Stimulated activated CD4-positive, alpha-beta T cell treated with anti-CD3 and anti-CD28 coated beads, TNF-alpha, amount 100 ng/mL, for 48 hours (primary cell): Measurements from ENCODE around the gene TOGARAM2.

Experiments used
- DNase-seq, 3 donors: peaks; one replicate each; pipeline ENCODE4 v3.0.0-alpha.2; 2020; ENCODE audit warnings: low read depth in 3 of 3

The TOGARAM2 gene

GRCh38 chr2:28981016-28981441 is at the start of gene TOGARAM2:
Gene TOGARAM2, plus strand, starts transcription at chr2:28981298. Its CDS starts 13,537 bp downstream, at chr2:28994835.
- DNase-seq = no peak

GRCh38 chr2:28934769-28935168 is 46.3 kb upstream of the TOGARAM2 start:
- DNase-seq = no peak

GRCh38 chr2:28941008-28941407 is 40.1 kb upstream of the TOGARAM2 start:
- no peak for DNase-seq

GRCh38 chr2:28944535-28945248 is 36.4 kb upstream of the TOGARAM2 start:
- no peak for DNase-seq

- DNase-seq = no peak
These were observed 32.9 kb upstream of the TOGARAM2 start for GRCh38 chr2:28948160-28948559.

- DNase-seq = no peak
These were observed 31.9 kb upstream of the TOGARAM2 start for GRCh38 chr2:28949190-28949589.

GRCh38 chr2:28949617-28950305 is 31.3 kb upstream of the TOGARAM2 start:
- no peak for DNase-seq

GRCh38 chr2:28950941-28951630 is 30.0 kb upstream of the TOGARAM2 start:
- no peak for DNase-seq

GRCh38 chr2:28951910-28952835 is 28.9 kb upstream of the TOGARAM2 start:
- no peak for DNase-seq

- DNase-seq = no peak
These were observed 28.3 kb upstream of the TOGARAM2 start for GRCh38 chr2:28952836-28953211.

GRCh38 chr2:28955467-28955866 is 25.6 kb upstream of the TOGARAM2 start:
- DNase-seq = no peak

- peak; percentile 8 to 15 (median 13) for DNase-seq
These were observed 24.7 kb upstream of the TOGARAM2 start for GRCh38 chr2:28956415-28956826.

- no peak for DNase-seq
These were observed 24.2 kb upstream of the TOGARAM2 start for GRCh38 chr2:28956890-28957289.

GRCh38 chr2:28958689-28959088 is 22.4 kb upstream of the TOGARAM2 start:
- peak in 1 of 3 donors; percentile 7 for DNase-seq

- DNase-seq = no peak
These were observed 20.7 kb upstream of the TOGARAM2 start for GRCh38 chr2:28960401-28960800.

- no peak for DNase-seq
These were observed 18.6 kb upstream of the TOGARAM2 start for GRCh38 chr2:28962505-28962904.

- no peak for DNase-seq
These were observed 10.5 kb upstream of the TOGARAM2 start for GRCh38 chr2:28970464-28971160.

GRCh38 chr2:28972778-28973335 is 8.2 kb upstream of the TOGARAM2 start:
- no peak for DNase-seq

- no peak for DNase-seq
These were observed 6.8 kb upstream of the TOGARAM2 start for GRCh38 chr2:28974252-28974651.

- no peak for DNase-seq
These were observed 5.4 kb upstream of the TOGARAM2 start for GRCh38 chr2:28975671-28976070.

GRCh38 chr2:28976584-28976983 is 4.5 kb upstream of the TOGARAM2 start:
- DNase-seq = no peak
